Measurements from ENCODE around the gene ARFRP1. TPM values are rescaled to one million over a fixed set of nuclear protein-coding genes. Genes with fewer than 3 reads are reported as not detected.

ARFRP1 gene
- total and polyA plus RNA-seq, 2 of the 13 experiments (the other 11 are each of a cell fraction or from before 2014, with no cell fraction given) = 32.0 to 51.1 TPM

GRCh38 chr20:63737945-63738686 is 30.3 kb upstream of the ARFRP1 start (continued):
- TF ChIP-seq ZFP82 (CRISPR knock-in tag; IDR thresholded peaks at IDR 0.05; ENCODE audit: borderline replicate concordance) (no peak), TCF12 (IDR thresholded peaks at IDR 0.05) (no peak), TCF12 (CRISPR knock-in tag; IDR thresholded peaks at IDR 0.05) (peak; percentile 80; the same call in 1 of the 2 replicates), ZNF768 (CRISPR knock-in tag; IDR thresholded peaks at IDR 0.05) (peak; percentile 55; the same call in 1 of the 2 replicates), ZNF83 (CRISPR knock-in tag; IDR thresholded peaks at IDR 0.05; ENCODE audit: borderline replicate concordance) (peak; percentile 88; the same call in 1 of the 2 replicates), ZNF652 (CRISPR knock-in tag; IDR thresholded peaks at IDR 0.05; ENCODE audit: borderline replicate concordance, low read depth) (no peak), NONO (IDR thresholded peaks at IDR 0.05) (no peak), NONO (CRISPR knock-in tag; conservative IDR thresholded peaks at IDR 0.05) (peak; percentile 98), MXI1 (IDR thresholded peaks at IDR 0.05; ENCODE audit: borderline replicate concordance, low read depth, low read length) (peak; percentile 88; the same call in 1 of the 3 replicates), BCL3 (CRISPR knock-in tag; IDR thresholded peaks at IDR 0.05) (peak; percentile 79; the same call in 1 of the 2 replicates), HNF4G (IDR thresholded peaks at IDR 0.05; ENCODE audit: borderline replicate concordance, low read depth, low read length) (peak; percentile 96), HNF4G (CRISPR knock-in tag; IDR thresholded peaks at IDR 0.05; ENCODE audit: borderline replicate concordance, low read depth) (peak; percentile 93), KLF16 (CRISPR knock-in tag; IDR thresholded peaks at IDR 0.05) (peak in 1 of 2 experiments; percentile 13; a peak in 2 of 4 replicates), ZNF280B (CRISPR knock-in tag; IDR thresholded peaks at IDR 0.05; ENCODE audit: borderline replicate concordance) (peak; percentile 95), FOXA1 (IDR thresholded peaks at IDR 0.05) (no peak), FOXA1 (CRISPR knock-in tag; IDR thresholded peaks at IDR 0.05) (no peak; the same call in 1 of the 2 replicates), ZNF629 (CRISPR knock-in tag; conservative IDR thresholded peaks at IDR 0.05) (peak; percentile 36; the same call in 1 of the 2 replicates), RNF219 (CRISPR knock-in tag; IDR thresholded peaks at IDR 0.05) (no peak), ZNF770 (CRISPR knock-in tag; IDR thresholded peaks at IDR 0.05) (no peak), ZNF180 (CRISPR knock-in tag; IDR thresholded peaks at IDR 0.05; ENCODE audit: borderline replicate concordance, low read depth) (peak; percentile 84; the same call in 1 of the 2 replicates), ZBTB7A (CRISPR knock-in tag; IDR thresholded peaks at IDR 0.05) (peak; percentile 92; the same call in 1 of the 2 replicates), MBD4 (IDR thresholded peaks at IDR 0.05; ENCODE audit: borderline replicate concordance, low read length) (no peak), MTF2 (CRISPR knock-in tag; IDR thresholded peaks at IDR 0.05; ENCODE audit: borderline replicate concordance) (peak; percentile 73)
